Glutamatergic neuron (in vitro differentiated cells): ENCODE results near the gene WDR47. TPM values are rescaled to one million over a fixed set of nuclear protein-coding genes. Genes with fewer than 3 reads are reported as not detected.
"Not testable (repeated sequence)": the region's sequence is repeated elsewhere in the genome, so short reads cannot be mapped to it uniquely, and the experiment has no call there.

Experiments
- DNase-seq: peaks from one replicate; pipeline ENCODE4 v3.0.0; 2022
- H3K27ac Mint-ChIP-seq: one replicate; pipeline ENCODE4 v1.8.0; 2020; ENCODE audit warnings: mild to moderate bottlenecking, mixed read lengths, inconsistent platforms; ENCODE audit not compliant: unreplicated experiment
- H3K27me3 Mint-ChIP-seq: one replicate; pipeline ENCODE4 v1.8.0; 2020; ENCODE audit warnings: mild to moderate bottlenecking, moderate library complexity, mixed read lengths, inconsistent platforms; ENCODE audit not compliant: unreplicated experiment
- H3K36me3 Mint-ChIP-seq: one replicate; pipeline ENCODE4 v1.8.0; 2020; ENCODE audit warnings: mild to moderate bottlenecking, mixed read lengths, inconsistent platforms; ENCODE audit not compliant: unreplicated experiment
- H3K4me1 Mint-ChIP-seq: one replicate; pipeline ENCODE4 v1.8.0; 2020; ENCODE audit warnings: mild to moderate bottlenecking, low read depth, mixed read lengths, inconsistent platforms; ENCODE audit not compliant: unreplicated experiment
- H3K4me3 Mint-ChIP-seq: one replicate; pipeline ENCODE4 v1.8.0; 2020; ENCODE audit warnings: mild to moderate bottlenecking, mixed read lengths, inconsistent platforms; ENCODE audit not compliant: unreplicated experiment
- H3K9me3 Mint-ChIP-seq: one replicate; pipeline ENCODE4 v1.8.0; 2020; ENCODE audit warnings: mild to moderate bottlenecking, moderate library complexity, mixed read lengths, inconsistent platforms; ENCODE audit not compliant: unreplicated experiment
- total RNA-seq: library from RNA; stranded (reverse); fragmentation: NEBNext Ultra II Directional; extraction: Animal tissue kit (Norgen Biotek cat#: 25700); gene quantifications from one replicate; pipeline ENCODE4 v1.2.1, GENCODE V29; 2021; ENCODE audit not compliant: unreplicated experiment
- TF ChIP-seq, protein P1 (sequence below): fragments of 200-600 bp; sonication (generic); IDR thresholded peaks from one replicate; pipeline ENCODE4 v1.5.0; 2021; ENCODE audit not compliant: partially characterized antibody, unreplicated experiment

WDR47 gene
- total RNA-seq, 1 donor from 2014 or later, result 128 TPM

DNA sequence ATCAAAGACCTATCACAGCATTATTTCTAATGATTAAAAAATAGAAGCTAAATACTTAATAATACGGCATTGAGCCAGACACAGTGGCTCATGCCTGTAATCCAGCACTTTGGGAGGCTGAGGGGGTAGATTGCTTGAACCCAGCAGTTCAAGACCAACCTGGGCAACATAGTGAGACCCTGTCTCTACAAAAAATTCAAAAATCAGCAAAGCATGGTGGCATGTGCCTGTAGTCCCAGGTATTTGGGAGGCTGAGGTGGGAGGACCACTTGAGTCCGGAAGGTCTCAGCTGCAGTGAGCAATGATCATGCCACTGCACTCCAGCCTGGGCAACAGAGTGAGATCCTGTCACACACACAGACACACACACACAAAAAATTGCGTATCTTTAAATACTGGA lies 23.2 kb upstream of the WDR47 start:
- Mint-ChIP-seq H3K4me3 (no peak overlapping the region), H3K4me1 (no peaks in the 10 kb centered on the region), H3K27ac (no peak overlapping the region), H3K9me3 (no peaks in the 10 kb centered on the region), H3K36me3 (no peaks in the 10 kb centered on the region), H3K27me3 (no peaks in the 10 kb centered on the region)
- TF ChIP-seq, protein P1, sequence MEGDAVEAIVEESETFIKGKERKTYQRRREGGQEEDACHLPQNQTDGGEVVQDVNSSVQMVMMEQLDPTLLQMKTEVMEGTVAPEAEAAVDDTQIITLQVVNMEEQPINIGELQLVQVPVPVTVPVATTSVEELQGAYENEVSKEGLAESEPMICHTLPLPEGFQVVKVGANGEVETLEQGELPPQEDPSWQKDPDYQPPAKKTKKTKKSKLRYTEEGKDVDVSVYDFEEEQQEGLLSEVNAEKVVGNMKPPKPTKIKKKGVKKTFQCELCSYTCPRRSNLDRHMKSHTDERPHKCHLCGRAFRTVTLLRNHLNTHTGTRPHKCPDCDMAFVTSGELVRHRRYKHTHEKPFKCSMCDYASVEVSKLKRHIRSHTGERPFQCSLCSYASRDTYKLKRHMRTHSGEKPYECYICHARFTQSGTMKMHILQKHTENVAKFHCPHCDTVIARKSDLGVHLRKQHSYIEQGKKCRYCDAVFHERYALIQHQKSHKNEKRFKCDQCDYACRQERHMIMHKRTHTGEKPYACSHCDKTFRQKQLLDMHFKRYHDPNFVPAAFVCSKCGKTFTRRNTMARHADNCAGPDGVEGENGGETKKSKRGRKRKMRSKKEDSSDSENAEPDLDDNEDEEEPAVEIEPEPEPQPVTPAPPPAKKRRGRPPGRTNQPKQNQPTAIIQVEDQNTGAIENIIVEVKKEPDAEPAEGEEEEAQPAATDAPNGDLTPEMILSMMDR, result no peak
- DNase-seq, result no peak

DNA sequence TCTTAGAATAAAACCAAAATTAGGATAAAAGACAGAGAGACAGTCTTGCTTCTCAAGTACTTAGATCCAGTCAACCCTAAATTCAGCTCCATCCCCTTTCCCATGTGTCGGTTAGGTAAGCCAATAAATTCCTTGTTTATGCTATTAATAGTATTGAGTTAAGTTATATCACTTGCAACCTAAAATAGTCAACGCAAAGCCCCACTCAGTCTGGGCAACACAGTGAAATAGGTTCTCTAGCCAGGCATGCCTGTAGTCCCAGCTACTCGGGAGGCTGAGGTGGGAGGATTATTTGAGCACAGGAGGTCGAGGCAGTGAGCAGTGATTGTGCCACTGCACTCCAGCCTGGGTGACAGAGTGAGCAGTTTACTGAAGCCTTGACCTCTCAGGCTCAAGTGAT lies 19.3 kb upstream of the WDR47 start:
- Mint-ChIP-seq H3K4me3 (no peak overlapping the region), H3K9me3 (no peaks in the 10 kb centered on the region), H3K27me3 (peaks cover 3% of the 10 kb centered on the region), H3K36me3 (no peaks in the 10 kb centered on the region), H3K4me1 (no peaks in the 10 kb centered on the region), H3K27ac (no peak overlapping the region)
- TF ChIP-seq, protein P1, result no peak
- no peak for DNase-seq

DNA sequence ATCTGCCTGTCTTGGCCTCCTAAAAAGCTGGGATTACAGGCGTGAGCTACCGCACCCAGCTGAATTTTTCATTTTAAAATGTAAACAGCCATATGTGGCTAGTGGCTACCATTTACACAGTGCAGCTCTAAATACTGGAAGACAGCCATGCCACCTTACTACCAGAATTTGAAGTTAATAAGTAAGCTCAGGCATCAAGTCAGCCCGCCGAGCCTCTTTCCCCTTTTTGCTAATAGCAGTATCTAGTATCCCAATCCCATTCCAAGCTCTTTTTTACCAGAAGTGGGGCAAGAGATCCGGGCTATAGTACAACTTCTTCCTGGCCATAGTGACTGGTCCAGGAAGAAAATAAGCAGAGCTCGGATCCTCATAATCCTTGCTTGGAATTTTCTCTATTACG lies 18.8 kb upstream of the WDR47 start:
- H3K4me3 Mint-ChIP-seq, result no peak overlapping the region
- TF ChIP-seq, protein P1, result no peak
- no peak for DNase-seq
- no peaks in the 10 kb centered on the region for H3K4me1 Mint-ChIP-seq
- H3K36me3 Mint-ChIP-seq, result no peaks in the 10 kb centered on the region
- H3K27me3 Mint-ChIP-seq, result peaks cover 3% of the 10 kb centered on the region
- no peaks in the 10 kb centered on the region for H3K9me3 Mint-ChIP-seq
- H3K27ac Mint-ChIP-seq, result no peak overlapping the region

DNA sequence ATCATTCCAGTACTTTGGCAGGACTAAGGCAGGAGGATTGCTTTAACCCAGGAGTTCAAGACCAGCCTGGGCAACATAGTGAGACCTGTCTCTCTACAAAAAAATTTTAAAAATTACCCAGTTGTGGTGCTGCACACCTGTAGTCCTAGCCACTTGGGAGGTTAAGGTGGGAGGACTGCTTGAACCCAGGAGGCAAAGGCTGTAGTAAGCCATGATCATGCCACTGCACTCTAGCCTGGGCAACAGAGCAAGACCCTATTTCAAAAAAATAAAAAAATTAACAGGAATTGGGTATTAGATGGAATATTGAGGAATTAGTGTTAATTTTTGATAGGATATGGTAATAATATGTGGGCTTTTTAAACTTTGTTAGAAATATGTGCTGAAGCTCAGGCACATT lies 17.1 kb upstream of the WDR47 start:
- no peak for DNase-seq
- TF ChIP-seq, protein P1, result no peak
- Mint-ChIP-seq H3K9me3 (no peaks in the 10 kb centered on the region), H3K36me3 (no peaks in the 10 kb centered on the region), H3K27ac (no peak overlapping the region), H3K4me1 (no peaks in the 10 kb centered on the region), H3K4me3 (no peak overlapping the region), H3K27me3 (peaks cover 3% of the 10 kb centered on the region)

DNA sequence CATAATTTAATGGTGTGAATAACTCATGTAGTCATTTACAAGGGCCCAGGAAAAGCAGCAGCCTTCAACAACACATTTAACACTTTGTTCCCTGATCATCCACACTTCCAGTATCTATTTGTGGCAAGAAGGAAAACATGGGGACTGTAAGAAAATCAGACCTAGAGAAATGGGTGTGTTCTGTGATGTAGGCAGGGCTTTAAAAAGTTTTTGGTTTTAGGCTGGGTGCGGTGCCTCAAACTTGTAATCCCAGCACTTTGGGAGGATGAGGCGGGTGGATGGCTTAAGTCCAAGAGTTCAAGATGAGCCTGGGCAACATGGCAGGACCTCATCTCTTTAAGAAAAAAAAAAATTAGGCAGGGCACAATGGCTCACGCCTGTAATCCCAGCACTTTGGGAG lies 14.2 kb upstream of the WDR47 start:
- Mint-ChIP-seq H3K36me3 (no peaks in the 10 kb centered on the region), H3K4me1 (no peaks in the 10 kb centered on the region), H3K4me3 (no peak overlapping the region), H3K27ac (no peak overlapping the region), H3K27me3 (peaks cover 3% of the 10 kb centered on the region), H3K9me3 (no peaks in the 10 kb centered on the region)
- TF ChIP-seq, protein P1, result no peak
- no peak for DNase-seq

DNA sequence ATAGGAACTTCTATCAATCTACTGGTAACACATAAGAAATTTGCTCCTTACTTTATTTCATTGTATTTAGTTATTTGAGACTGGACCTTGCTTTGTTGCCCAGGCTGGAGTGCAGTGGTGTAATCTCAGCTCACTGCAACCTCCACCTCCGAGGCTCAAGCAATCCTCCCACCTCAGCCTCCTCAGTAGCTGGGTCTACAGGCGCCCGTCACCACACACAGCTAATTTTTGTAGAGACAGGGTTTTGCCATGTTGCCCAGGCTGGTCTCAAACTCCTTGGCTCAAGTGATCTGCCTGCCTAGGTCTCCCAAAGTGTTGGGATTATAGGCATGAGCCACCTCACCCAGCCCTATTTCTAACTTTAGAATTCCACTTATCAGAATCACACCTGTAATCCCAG lies 10.2 kb upstream of the WDR47 start:
- not testable (repeated sequence) for H3K27ac Mint-ChIP-seq, H3K36me3 Mint-ChIP-seq, DNase-seq, H3K27me3 Mint-ChIP-seq, H3K4me3 Mint-ChIP-seq, H3K9me3 Mint-ChIP-seq, H3K4me1 Mint-ChIP-seq
